Measurements from ENCODE around the gene GRIP2. TPM values are rescaled to one million over a fixed set of nuclear protein-coding genes. Genes with fewer than 3 reads are reported as not detected.

GRIP2 gene
- total RNA-seq, 1 donor, result not detected

DNA sequence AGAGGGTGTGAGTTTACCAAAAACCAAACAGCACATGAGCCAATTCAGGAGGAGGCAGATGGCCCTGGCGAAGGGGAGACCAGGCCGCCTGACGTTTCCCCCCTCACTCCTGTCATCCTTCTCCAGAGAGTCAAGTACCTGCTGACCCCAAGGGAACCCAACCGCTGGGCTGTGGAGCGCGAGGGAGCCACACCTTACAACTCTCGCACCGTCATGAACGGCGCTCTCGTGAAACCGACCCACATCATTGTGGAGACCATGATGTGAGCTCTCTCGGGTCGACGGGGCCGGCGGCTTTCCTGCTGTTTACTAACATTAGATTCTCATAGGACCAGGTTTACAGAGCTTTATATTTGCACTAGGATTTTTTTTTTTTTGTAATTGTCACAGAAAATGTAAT, 55.4 kb downstream of the GRIP2 start:
- Histone ChIP-seq H3K9me3 (ENCODE audit: low read depth, low read length) (no peaks in the 10 kb centered on the region), H3K4me3 (ENCODE audit: low read length) (no peak overlapping the region), H3K27me3 (ENCODE audit: insufficient read depth, low read length) (no peaks in the 10 kb centered on the region), H3K4me1 (ENCODE audit: insufficient read depth, low read length) (no peaks in the 10 kb centered on the region)

DNA sequence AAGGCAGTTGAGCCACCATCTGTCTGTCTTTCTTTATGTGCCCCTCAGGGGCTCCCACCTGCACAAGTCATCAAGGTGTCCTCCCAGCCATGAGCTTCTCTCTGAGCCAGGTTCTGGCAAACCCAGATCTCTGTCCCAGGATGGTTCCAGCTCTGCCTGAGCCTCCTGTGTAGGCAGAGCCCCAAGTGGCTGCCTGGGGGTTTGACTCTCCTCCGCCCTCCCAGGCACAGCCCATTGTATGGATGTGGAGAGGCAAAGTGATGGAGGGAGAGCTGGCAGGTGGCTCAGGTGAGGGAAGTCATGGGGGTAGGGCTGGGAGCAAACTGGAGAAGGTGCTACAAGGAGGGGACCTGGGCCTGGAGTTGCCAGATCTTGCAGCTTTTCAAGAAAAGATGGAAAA, 56.9 kb downstream of the GRIP2 start:
- no peaks in the 10 kb centered on the region for H3K4me1 ChIP-seq (ENCODE audit: insufficient read depth, low read length)
- no peaks in the 10 kb centered on the region for H3K9me3 ChIP-seq (ENCODE audit: low read depth, low read length)
- no peak overlapping the region for H3K4me3 ChIP-seq (ENCODE audit: low read length)
- H3K27me3 ChIP-seq (ENCODE audit: insufficient read depth, low read length), result no peaks in the 10 kb centered on the region

GRCh38 chr3:14482271-14482721, 57.8 kb downstream of the GRIP2 start:
- Histone ChIP-seq H3K4me1 (ENCODE audit: insufficient read depth, low read length) (no peaks in the 10 kb centered on the region), H3K4me3 (ENCODE audit: low read length) (no peak overlapping the region), H3K27me3 (ENCODE audit: insufficient read depth, low read length) (no peaks in the 10 kb centered on the region), H3K9me3 (ENCODE audit: low read depth, low read length) (no peaks in the 10 kb centered on the region)

- H3K9me3 ChIP-seq (ENCODE audit: low read depth, low read length), result no peaks in the 10 kb centered on the region
- no peak overlapping the region for H3K4me3 ChIP-seq (ENCODE audit: low read length)
- no peaks in the 10 kb centered on the region for H3K27me3 ChIP-seq (ENCODE audit: insufficient read depth, low read length)
- H3K4me1 ChIP-seq (ENCODE audit: insufficient read depth, low read length), result no peaks in the 10 kb centered on the region
Measured at GRCh38 chr3:14481646-14482036, 58.5 kb downstream of the GRIP2 start.

- H3K9me3 ChIP-seq (ENCODE audit: low read depth, low read length), result no peaks in the 10 kb centered on the region
- H3K27me3 ChIP-seq (ENCODE audit: insufficient read depth, low read length), result no peaks in the 10 kb centered on the region
- H3K4me1 ChIP-seq (ENCODE audit: insufficient read depth, low read length), result no peaks in the 10 kb centered on the region
- H3K4me3 ChIP-seq (ENCODE audit: low read length), result no peak overlapping the region
Measured at GRCh38 chr3:14481018-14481645, 59.0 kb downstream of the GRIP2 start.

- no peaks in the 10 kb centered on the region for H3K27me3 ChIP-seq (ENCODE audit: insufficient read depth, low read length)
- H3K4me1 ChIP-seq (ENCODE audit: insufficient read depth, low read length), result no peaks in the 10 kb centered on the region
- no peaks in the 10 kb centered on the region for H3K9me3 ChIP-seq (ENCODE audit: low read depth, low read length)
- H3K4me3 ChIP-seq (ENCODE audit: low read length), result no peak overlapping the region
Measured at GRCh38 chr3:14480207-14481017, 59.7 kb downstream of the GRIP2 start.

DNA sequence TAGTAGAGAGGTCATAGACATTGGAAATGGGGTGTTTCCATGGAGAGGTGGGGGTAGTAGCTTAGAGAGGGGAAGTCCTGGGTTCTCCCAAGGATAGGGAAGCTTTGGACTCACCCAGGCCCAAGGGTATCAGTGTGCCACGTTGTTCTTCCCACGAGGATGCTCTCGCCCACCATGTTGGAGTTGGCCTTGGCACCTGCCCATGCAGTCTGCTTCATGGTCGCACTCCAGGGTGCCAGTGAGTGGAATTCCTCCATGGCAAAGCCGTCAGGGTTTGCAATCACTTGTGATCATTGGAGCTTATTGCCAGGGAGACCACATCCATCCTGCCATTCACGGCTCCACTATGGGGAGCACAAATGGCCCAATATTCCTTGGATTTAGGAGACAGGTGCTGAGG, 60.6 kb downstream of the GRIP2 start:
- no peaks in the 10 kb centered on the region for H3K9me3 ChIP-seq (ENCODE audit: low read depth, low read length)
- no peak overlapping the region for H3K4me3 ChIP-seq (ENCODE audit: low read length)
- H3K27me3 ChIP-seq (ENCODE audit: insufficient read depth, low read length), result no peaks in the 10 kb centered on the region
- no peaks in the 10 kb centered on the region for H3K4me1 ChIP-seq (ENCODE audit: insufficient read depth, low read length)

DNA sequence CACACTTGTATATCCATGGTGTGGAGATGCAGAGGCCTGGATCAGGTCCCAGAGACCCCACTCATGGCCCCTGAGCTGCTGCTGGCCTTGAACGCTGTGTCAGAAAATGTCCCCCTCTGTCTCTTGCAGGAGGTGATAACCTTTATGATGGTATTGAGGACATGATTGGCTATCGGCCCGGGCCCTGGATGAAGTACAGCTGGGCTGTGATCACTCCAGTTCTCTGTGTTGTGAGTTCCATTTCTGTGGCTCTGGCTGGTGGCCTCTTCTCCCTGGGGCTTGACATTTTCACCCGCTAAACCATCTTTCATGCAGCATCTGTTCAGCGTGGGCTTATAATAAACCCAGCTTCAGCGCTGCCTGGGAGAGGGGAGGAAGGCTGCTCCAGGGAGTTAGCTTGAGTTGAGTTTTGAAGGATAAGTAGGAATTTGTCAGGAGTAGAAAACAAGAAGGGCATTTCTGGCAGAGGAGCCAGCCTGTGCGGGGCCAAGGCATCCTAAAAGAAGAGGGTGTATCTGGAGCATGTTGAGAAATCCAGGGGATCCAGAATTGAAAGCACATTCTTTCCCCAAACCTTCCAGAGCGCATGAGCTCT, 61.1 kb downstream of the GRIP2 start:
- H3K27me3 ChIP-seq (ENCODE audit: insufficient read depth, low read length), result no peaks in the 10 kb centered on the region
- no peak overlapping the region for H3K4me3 ChIP-seq (ENCODE audit: low read length)
- H3K4me1 ChIP-seq (ENCODE audit: insufficient read depth, low read length), result no peaks in the 10 kb centered on the region
- H3K9me3 ChIP-seq (ENCODE audit: low read depth, low read length), result no peaks in the 10 kb centered on the region

DNA sequence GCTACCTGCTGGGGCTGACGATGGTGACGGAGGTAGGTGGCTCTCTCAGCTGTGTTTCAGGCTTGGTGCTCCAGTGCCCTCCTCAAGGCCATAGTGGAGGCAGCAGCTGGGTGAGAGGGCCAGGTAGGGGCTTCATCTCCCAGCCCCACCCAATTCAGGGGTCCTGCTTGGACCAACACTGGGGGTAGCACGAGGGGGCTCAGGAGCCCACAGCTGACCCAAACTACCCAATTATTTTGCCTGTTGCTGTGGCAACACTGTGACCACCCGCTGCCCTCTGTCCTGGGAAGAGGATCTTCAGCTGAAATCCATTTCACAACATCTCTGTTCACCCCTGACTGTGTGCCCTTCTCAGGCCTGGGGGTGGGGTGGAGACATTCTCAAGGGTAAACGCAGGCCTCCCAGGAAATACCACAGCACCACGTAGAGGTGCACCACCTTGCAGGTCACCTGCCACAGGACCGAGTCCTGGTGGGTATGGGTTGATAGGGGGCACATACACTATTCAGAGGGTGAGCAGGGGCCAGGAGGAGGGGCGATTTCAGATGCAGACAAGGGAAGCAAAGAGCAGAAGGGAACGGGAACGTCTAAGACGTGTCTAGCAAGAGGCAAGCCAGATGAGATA, 62.7 kb downstream of the GRIP2 start:
- Histone ChIP-seq H3K4me3 (ENCODE audit: low read length) (no peak overlapping the region), H3K9me3 (ENCODE audit: low read depth, low read length) (no peaks in the 10 kb centered on the region), H3K4me1 (ENCODE audit: insufficient read depth, low read length) (no peaks in the 10 kb centered on the region), H3K27me3 (ENCODE audit: insufficient read depth, low read length) (no peaks in the 10 kb centered on the region)

DNA sequence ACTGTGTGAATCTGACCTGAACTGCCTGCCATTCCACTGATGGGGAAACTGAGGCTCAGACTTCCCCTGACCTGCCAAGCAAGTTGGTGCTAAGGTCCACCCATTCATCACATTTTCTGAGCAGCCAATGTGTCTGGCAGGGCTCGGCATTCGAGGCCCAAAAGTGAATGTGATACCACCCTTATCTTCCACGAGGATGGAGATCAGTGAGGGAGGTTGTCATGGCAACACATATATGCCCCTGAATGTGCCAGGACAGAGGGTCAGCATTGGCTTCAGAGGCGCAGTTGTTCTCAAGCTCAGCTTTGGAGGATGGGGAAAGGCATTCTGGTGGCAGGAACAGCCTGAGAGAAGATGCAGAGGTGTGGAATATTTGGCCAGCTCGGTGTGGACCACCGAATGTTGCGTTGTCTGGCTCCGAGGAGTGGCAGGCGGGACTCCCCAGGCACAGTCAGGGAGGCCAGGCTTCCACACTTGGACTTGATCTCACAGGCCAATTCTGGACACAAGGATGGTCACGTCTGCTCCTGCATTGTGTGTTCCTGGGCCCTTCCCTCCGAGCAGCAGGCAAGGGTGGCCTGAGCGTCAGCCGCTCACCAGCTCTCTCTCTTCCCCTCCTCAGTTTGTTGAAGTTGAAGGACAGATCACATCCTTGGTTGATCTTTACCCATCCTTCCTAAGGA, 63.4 kb downstream of the GRIP2 start:
- Histone ChIP-seq H3K4me1 (ENCODE audit: insufficient read depth, low read length) (no peaks in the 10 kb centered on the region), H3K9me3 (ENCODE audit: low read depth, low read length) (no peaks in the 10 kb centered on the region), H3K27me3 (ENCODE audit: insufficient read depth, low read length) (no peaks in the 10 kb centered on the region), H3K4me3 (ENCODE audit: low read length) (no peak overlapping the region)

GRCh38 chr3:14475621-14476020, 64.5 kb downstream of the GRIP2 start:
- no peaks in the 10 kb centered on the region for H3K9me3 ChIP-seq (ENCODE audit: low read depth, low read length)
- H3K4me3 ChIP-seq (ENCODE audit: low read length), result no peak overlapping the region
- H3K4me1 ChIP-seq (ENCODE audit: insufficient read depth, low read length), result no peaks in the 10 kb centered on the region
- no peaks in the 10 kb centered on the region for H3K27me3 ChIP-seq (ENCODE audit: insufficient read depth, low read length)

DNA sequence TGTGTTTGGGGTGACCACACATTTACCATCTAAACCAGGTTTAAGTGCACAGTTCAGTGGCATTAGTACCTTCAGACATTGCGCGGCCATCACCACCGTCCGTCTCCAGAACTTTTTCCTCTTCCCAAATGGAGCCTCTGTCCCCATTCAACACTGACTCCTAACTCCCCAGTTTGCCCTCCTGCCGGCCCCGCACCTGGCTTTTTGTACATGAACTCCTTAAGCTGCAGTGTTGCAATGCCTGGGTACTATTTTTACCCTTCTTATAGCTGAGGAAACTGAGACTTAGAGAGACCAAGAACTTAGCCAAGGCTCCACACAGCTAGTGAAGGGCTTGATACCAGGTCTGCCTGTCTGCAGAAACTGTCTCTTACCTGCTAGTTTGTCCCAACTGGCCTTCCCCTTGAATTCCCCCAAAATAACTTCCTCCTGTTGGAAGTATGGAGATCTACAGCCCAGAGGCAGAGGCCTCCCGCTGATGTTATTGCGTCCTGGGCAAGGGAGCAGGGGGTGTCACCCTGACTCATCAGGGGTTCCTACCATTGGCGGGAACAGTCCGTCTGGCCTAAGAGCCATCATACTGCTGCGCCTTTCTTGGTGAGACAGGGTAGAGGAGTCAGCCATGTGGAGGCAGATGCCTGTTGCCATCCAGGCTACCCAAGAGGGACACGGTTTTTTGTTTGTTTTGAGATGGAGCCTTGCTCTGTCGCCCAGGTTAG, 65.6 kb downstream of the GRIP2 start:
- H3K27me3 ChIP-seq (ENCODE audit: insufficient read depth, low read length), result no peaks in the 10 kb centered on the region
- no peaks in the 10 kb centered on the region for H3K9me3 ChIP-seq (ENCODE audit: low read depth, low read length)
- no peak overlapping the region for H3K4me3 ChIP-seq (ENCODE audit: low read length)
- H3K4me1 ChIP-seq (ENCODE audit: insufficient read depth, low read length), result no peaks in the 10 kb centered on the region

DNA sequence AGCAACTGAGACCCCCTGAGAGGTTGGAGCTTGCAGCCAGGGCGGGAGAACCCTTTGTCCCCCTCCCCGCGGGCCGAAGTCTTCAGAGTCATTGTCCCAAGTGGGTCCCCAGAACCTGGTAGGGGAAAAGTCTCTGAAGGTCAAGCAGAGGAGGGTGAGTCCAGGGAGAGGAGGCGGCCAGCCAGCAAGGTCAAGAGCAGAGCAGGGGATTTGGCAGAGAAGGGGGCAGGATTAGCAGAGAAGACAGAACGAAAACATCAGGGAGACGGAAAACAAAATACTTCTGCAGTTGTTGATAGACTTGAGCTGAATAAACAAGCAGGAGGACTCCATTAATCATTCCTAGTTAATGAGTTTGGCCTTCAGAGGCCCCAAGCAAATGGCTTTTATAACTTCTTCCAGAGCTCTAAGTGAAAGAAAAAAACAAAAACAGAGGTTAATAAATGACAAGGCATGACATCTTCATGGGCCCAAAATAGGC, 66.7 kb downstream of the GRIP2 start:
- no peak overlapping the region for H3K4me3 ChIP-seq (ENCODE audit: low read length)
- no peaks in the 10 kb centered on the region for H3K27me3 ChIP-seq (ENCODE audit: insufficient read depth, low read length)
- no peaks in the 10 kb centered on the region for H3K9me3 ChIP-seq (ENCODE audit: low read depth, low read length)
- no peaks in the 10 kb centered on the region for H3K4me1 ChIP-seq (ENCODE audit: insufficient read depth, low read length)
